A673 (cell line): ENCODE results near the gene IP6K1. TPM values are rescaled to one million over a fixed set of nuclear protein-coding genes. Genes with fewer than 3 reads are reported as not detected.
A peak's percentile ranks its signal among the peaks of the same experiment; 100 is the strongest.
"Not testable (repeated sequence)": the region's sequence is repeated elsewhere in the genome, so short reads cannot be mapped to it uniquely, and the experiment has no call there.

Experiments used
- BruUV-seq: library from RNA; stranded (reverse); fragments of 400-500 nt; replicated peaks from 2 replicates; lab custom pipeline; 2021; lab: Mats Ljungman, UMichigan
- CTCF ChIA-PET: fragments of 300-600 bp; sonication (Branson Sonifier 250); formaldehyde crosslinking; loops from one replicate; lab custom pipeline; 2022; ENCODE audit warnings: antibody characterized with exemption; lab: Charles Lee
- POLR2A ChIA-PET: fragments of 300-600 bp; sonication (Branson Sonifier 250); formaldehyde crosslinking; loops from one replicate; lab custom pipeline; 2022; ENCODE audit warnings: antibody characterized with exemption; ENCODE audit not compliant: low non-redundant PET; lab: Charles Lee
- DNase-seq: peaks from one replicate; pipeline ENCODE4 v3.0.0-alpha.2; 2015; ENCODE audit warnings: low spot score
- H3K27ac ChIP-seq: fragments of 200-600 bp; sonication (generic); 2 replicates; pipeline ENCODE4 v1.5.1; 2016; ENCODE audit warnings: mixed run types, low read depth, mild to moderate bottlenecking, mixed read lengths, antibody characterized with exemption, low read length; ENCODE audit not compliant: poor library complexity, severe bottlenecking
- H3K27me3 ChIP-seq: fragments of 200-600 bp; sonication (generic); replicated peaks from 2 replicates; pipeline ENCODE4 v1.6.1; 2017; ENCODE audit warnings: mixed run types, low read depth, mild to moderate bottlenecking, mixed read lengths, antibody characterized with exemption, low read length; ENCODE audit not compliant: insufficient read depth, poor library complexity
- H3K36me3 ChIP-seq: fragments of 200-600 bp; sonication (generic); 2 replicates; pipeline ENCODE4 v1.6.1; 2016; ENCODE audit warnings: mixed run types, mild to moderate bottlenecking, mixed read lengths, antibody characterized with exemption, low read length; ENCODE audit not compliant: insufficient read depth, poor library complexity, severe bottlenecking
- H3K4me1 ChIP-seq: fragments of 200-600 bp; sonication (generic); 2 replicates; pipeline ENCODE4 v1.6.1; 2017; ENCODE audit warnings: mixed run types, mild to moderate bottlenecking, mixed read lengths, antibody characterized with exemption, low read length; ENCODE audit not compliant: insufficient read depth, poor library complexity, severe bottlenecking
- H3K4me3 ChIP-seq: fragments of 200-600 bp; sonication (generic); 2 replicates; pipeline ENCODE4 v1.5.1; 2016; ENCODE audit warnings: low read depth, mixed run types, mild to moderate bottlenecking, mixed read lengths, low read length; ENCODE audit not compliant: poor library complexity, severe bottlenecking
- H3K9me3 ChIP-seq: fragments of 200-600 bp; sonication (generic); 2 replicates; pipeline ENCODE4 v1.6.1; 2016; ENCODE audit warnings: mixed run types, low read depth, mild to moderate bottlenecking, mixed read lengths, antibody characterized with exemption, low read length; ENCODE audit not compliant: poor library complexity, severe bottlenecking
- EZH2 ChIP-seq: fragments of 200-600 bp; sonication (generic); IDR thresholded peaks from 2 replicates; pipeline ENCODE4 v1.6.1; 2017; ENCODE audit warnings: borderline replicate concordance, low read depth, mild to moderate bottlenecking, mixed read lengths, antibody characterized with exemption, low read length; ENCODE audit not compliant: poor library complexity, severe bottlenecking
- intact Hi-C: fragments of 100-400 bp; cut with micrococcal nuclease; formaldehyde crosslinking; loops from one replicate; pipeline ENCODE4 v1.10.0; 2022; ENCODE audit not compliant: unreplicated experiment
- total RNA-seq: library from RNA; stranded (reverse); gene quantifications from 2 replicates; pipeline ENCODE4 v1.2.3, GENCODE V29; 2021
- TF ChIP-seq, protein P1 (sequence below): fragments of 300-800, 200-600 bp; sonication (generic); conservative IDR thresholded peaks from 2 replicates; pipeline ENCODE4 v1.5.1; 2017; ENCODE audit warnings: low read depth, mild to moderate bottlenecking, antibody characterized with exemption, low read length, moderate library complexity, mixed read lengths

The IP6K1 gene
- total RNA-seq, 1 experiment from 2014 or later = 29.0 TPM

DNA sequence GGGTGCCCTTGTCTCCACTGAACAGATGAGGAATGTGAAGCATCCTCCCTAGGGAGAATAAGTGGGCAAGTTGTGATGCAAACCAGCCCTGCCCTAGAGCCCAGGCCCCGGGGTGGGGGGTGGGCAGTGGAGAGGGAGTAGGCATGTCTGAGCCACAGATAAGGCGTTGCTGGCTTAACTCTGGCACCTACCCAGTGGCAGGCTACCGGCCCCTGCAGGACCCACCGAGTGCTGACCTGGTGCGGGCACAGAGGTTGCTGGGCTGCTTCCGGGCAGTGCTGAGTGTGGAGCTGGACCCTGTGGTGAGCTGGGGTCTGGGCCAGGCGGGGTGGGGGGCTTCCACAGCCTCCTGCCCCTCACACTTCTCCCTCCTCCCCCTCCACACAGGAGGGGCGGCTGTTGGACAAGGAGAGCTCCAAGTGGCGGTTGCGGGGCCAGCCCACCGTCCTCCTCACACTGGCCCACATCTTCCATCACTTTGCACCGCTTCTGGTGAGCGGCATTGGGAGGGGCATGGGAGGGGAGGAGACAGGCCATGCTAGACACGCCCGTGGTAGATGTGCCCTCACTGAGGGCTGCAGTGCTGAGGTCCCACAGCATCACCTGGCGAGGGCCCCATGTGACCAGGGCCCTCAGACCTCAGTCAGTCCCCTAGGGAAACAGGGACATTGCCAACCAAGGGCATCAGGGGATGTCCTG lies 86.9 kb downstream of the IP6K1 start:
- intact Hi-C loops = no loop called here
- Histone ChIP-seq H3K27ac (no peak overlapping the region), H3K4me1 (no peaks in the 10 kb centered on the region), H3K4me3 (no peak overlapping the region), H3K27me3 (no peaks in the 10 kb centered on the region), H3K9me3 (no peaks in the 10 kb centered on the region), H3K36me3 (no peaks in the 10 kb centered on the region)
- no TSS peak for BruUV-seq
- ChIA-PET POLR2A (no interaction called here), CTCF (no interaction called here)
- DNase-seq = no peak
- TF ChIP-seq EZH2 = no peak
- TF ChIP-seq, protein P1, sequence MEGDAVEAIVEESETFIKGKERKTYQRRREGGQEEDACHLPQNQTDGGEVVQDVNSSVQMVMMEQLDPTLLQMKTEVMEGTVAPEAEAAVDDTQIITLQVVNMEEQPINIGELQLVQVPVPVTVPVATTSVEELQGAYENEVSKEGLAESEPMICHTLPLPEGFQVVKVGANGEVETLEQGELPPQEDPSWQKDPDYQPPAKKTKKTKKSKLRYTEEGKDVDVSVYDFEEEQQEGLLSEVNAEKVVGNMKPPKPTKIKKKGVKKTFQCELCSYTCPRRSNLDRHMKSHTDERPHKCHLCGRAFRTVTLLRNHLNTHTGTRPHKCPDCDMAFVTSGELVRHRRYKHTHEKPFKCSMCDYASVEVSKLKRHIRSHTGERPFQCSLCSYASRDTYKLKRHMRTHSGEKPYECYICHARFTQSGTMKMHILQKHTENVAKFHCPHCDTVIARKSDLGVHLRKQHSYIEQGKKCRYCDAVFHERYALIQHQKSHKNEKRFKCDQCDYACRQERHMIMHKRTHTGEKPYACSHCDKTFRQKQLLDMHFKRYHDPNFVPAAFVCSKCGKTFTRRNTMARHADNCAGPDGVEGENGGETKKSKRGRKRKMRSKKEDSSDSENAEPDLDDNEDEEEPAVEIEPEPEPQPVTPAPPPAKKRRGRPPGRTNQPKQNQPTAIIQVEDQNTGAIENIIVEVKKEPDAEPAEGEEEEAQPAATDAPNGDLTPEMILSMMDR = no peak

DNA sequence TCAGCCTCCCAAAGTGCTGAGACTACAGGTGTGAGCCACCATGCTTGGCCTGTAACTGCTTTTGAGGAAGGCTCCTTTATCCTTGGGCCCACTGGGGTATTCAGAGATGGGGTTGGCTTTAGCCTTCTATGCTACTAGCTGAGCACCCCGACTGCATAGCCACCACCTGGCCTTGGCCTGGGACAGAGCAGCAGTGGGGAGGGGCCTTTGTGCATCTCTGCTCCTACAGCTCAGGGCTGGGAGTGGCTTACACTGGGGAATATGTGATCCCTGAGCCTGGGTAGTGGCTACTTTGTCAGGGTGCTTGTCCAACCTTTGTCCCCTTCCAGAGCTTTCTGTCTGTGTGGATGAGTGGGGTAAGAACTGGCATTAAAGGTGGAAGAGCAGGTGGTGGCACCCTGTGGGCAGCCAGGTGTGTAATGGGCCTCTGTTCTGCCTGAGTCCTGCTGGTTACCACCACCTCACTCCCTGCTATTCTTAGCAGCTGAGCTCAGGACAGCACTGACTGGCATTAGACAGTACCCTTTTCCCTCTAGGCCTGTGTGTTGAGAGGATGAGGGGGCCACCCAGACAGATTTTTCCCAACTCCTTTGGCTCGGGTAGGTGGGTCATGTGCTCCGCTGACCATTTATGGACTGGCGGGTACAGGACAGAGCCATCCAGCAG lies 90.9 kb downstream of the IP6K1 start:
- H3K27me3 ChIP-seq, H3K36me3 ChIP-seq, CTCF ChIA-PET, H3K4me3 ChIP-seq, H3K4me1 ChIP-seq, DNase-seq, H3K9me3 ChIP-seq, POLR2A ChIA-PET, BruUV-seq, intact Hi-C loops, H3K27ac ChIP-seq: not testable (repeated sequence)

DNA sequence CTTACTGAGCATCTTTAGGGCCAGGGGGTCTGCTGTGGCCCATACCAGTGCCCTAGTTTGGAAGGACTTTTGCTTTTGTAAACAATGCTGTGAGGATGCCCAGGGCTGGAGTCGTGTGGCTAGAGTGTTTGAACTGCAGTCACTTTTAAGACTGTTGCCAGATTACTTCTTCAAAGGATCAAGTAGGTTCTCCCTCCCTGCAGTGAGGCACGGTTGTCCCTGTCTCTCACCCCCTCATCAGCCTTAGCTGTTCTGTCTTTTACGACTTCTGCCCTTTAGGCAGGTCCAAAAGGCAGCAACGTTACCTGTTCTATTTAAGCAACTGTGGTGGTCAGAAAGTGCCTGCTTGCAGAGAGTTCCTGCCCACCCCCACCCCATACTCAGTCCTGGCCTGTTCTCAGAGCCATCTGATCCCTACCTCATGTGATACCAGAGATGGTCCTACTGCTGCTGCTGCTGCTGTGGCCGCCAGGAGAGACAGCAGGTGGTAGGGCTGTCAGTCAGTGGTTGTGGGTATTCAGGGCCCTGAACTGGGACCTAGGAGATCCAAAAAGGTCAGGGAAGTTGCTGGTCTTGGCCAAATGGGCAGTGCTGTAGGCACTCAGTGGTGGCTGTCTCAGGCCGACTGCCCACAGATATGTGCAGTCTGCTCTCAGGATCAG lies 91.8 kb downstream of the IP6K1 start:
- H3K27ac ChIP-seq, H3K4me1 ChIP-seq, H3K27me3 ChIP-seq, intact Hi-C loops, DNase-seq, H3K4me3 ChIP-seq, H3K9me3 ChIP-seq, H3K36me3 ChIP-seq, POLR2A ChIA-PET, BruUV-seq, CTCF ChIA-PET: not testable (repeated sequence)

DNA sequence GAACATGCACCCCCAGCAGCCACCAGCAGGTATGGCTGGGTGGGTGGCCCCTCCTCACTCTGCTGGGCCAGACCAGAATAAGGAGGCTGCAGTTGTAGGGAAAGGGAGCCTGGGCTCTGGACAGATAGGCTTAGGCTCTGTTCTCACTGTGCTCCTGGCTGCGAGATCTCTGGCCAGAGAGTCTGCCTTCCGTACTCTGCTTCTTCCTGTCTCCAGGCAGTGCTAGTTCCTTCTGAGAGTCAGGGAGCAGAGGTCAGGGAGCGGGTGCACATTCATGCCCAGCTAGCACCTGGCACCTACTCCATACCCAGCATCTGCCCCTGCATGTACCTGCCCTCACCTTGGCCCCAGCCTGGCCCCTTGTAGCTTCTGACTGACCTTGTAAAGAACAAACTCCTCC lies 94.9 kb downstream of the IP6K1 start:
- intact Hi-C loops, H3K4me3 ChIP-seq, H3K4me1 ChIP-seq, H3K27me3 ChIP-seq, H3K36me3 ChIP-seq, BruUV-seq, DNase-seq, POLR2A ChIA-PET, CTCF ChIA-PET, H3K27ac ChIP-seq, H3K9me3 ChIP-seq: not testable (repeated sequence)

DNA sequence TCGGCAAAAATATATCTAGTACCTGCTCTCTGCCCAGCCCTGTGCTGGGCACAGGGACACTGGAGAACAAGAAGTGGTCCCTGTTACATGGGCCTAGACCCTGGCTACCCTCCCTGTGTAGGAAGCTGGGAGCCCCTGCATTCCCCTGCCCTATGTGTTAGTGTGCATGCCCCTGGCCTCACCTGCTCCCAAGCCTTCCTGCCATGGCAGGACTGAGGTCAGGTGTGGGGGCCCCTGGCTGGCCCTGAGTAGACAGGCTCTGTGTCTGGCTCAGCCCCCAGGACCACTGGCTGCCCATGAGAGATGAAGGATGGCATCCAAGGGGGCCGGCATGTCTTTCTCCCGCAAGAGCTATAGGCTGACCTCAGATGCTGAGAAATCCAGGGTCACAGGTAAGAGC lies 95.5 kb downstream of the IP6K1 start:
- H3K36me3 ChIP-seq, DNase-seq, H3K27ac ChIP-seq, H3K27me3 ChIP-seq, H3K4me1 ChIP-seq, intact Hi-C loops, CTCF ChIA-PET, H3K9me3 ChIP-seq, BruUV-seq, H3K4me3 ChIP-seq, POLR2A ChIA-PET: not testable (repeated sequence)

DNA sequence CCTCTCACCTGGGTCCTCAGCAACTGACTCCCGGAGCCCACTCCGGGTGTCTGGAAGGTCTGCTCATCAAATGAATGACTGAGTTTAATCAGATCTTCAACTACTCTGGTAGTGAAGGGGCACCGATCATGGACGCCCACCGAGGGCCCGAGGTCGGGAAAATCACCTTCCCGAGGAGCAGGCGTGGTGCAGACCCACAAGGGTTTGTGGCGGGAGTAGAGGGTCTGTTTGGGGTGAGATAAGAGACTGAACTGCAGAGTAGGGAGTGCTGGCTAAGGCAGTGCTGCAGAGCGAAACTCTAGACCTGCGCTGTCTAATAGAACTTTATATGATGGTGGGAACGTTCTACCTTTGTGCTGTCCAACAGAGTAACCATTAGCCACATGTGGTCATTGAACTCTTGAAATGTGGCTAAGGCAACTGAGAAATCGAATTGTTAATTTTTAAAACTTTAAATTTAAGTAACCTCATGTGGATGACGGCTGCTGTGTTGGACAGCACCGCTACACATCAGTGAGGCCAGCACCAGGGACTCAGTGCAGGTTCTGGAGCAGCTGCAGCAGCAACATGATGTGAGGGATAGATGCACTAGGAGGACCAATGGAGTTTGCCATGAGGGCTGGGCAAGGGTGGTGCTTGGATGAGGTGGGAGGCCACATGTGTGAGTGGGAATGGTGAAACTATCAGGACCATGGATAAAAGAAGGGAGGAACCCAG lies 96.3 kb downstream of the IP6K1 start:
- CTCF ChIA-PET, BruUV-seq, H3K27me3 ChIP-seq: not testable (repeated sequence)

More for the DNA sequence above, 96.3 kb downstream of the IP6K1 start:
- intact Hi-C loops, DNase-seq, H3K9me3 ChIP-seq, H3K36me3 ChIP-seq, H3K4me1 ChIP-seq, POLR2A ChIA-PET: not testable (repeated sequence)
- Histone ChIP-seq H3K4me3 (peak overlapping the region; percentile 82), H3K27ac (peak overlapping the region; percentile 82)
